ENCODE measurements around the gene CTDSP1.

Gene CTDSP1

GRCh38 chr2:218389333-218390150 lies 10.1 kb upstream of the CTDSP1 start:
- H3K36me3 ChIP-seq (replicated peaks), result no peaks in the 10 kb centered on the region
- no peaks in the 10 kb centered on the region for H3K9me3 ChIP-seq
- H3K4me1 ChIP-seq, result no peaks in the 10 kb centered on the region
- in situ Hi-C loops (cut with MboI; ENCODE audit: low sequenced_read_pairs), result loop anchor here (5.0 kb wide), 1 partner anchor 87 kb away; no protein-coding TSS in a partner anchor
- H3K4me3 ChIP-seq, result no peak overlapping the region
- no peak for DNase-seq (ENCODE audit: low spot score in 2 of 2)
- no peaks in the 10 kb centered on the region for H3K27me3 ChIP-seq (ENCODE audit: low read depth)

- in situ Hi-C loops (cut with MboI; ENCODE audit: low sequenced_read_pairs), result loop anchor here (5.0 kb wide), 1 partner anchor 89 kb away; no protein-coding TSS in a partner anchor
- Histone ChIP-seq H3K4me1 (peaks cover 6% of the 10 kb centered on the region), H3K4me3 (no peak overlapping the region), H3K9me3 (no peaks in the 10 kb centered on the region), H3K27me3 (ENCODE audit: low read depth) (no peaks in the 10 kb centered on the region), H3K36me3 (replicated peaks) (no peaks in the 10 kb centered on the region)
- DNase-seq (ENCODE audit: low spot score in 2 of 2), result no peak
Measured at GRCh38 chr2:218391202-218391601, 8.5 kb upstream of the CTDSP1 start.

GRCh38 chr2:218392459-218392858 lies 7.2 kb upstream of the CTDSP1 start:
- no peak for DNase-seq (ENCODE audit: low spot score in 2 of 2)
- H3K9me3 ChIP-seq, result no peaks in the 10 kb centered on the region
- in situ Hi-C loops (cut with MboI; ENCODE audit: low sequenced_read_pairs), result loop anchor here (5.0 kb wide), 1 partner anchor 90 kb away; no protein-coding TSS in a partner anchor

GRCh38 chr2:218392891-218393462 lies 6.7 kb upstream of the CTDSP1 start:
- in situ Hi-C loops (cut with MboI; ENCODE audit: low sequenced_read_pairs), result loop anchor here (5.0 kb wide), 1 partner anchor 91 kb away; no protein-coding TSS in a partner anchor
- Histone ChIP-seq H3K27me3 (ENCODE audit: low read depth) (no peaks in the 10 kb centered on the region), H3K4me1 (peaks cover 17% of the 10 kb centered on the region), H3K9me3 (no peaks in the 10 kb centered on the region), H3K4me3 (no peak overlapping the region), H3K36me3 (replicated peaks) (no peaks in the 10 kb centered on the region)
- no peak for DNase-seq (ENCODE audit: low spot score in 2 of 2)

More at GRCh38 chr2:218392459-218392858, 7.2 kb upstream of the CTDSP1 start:
- H3K4me3 ChIP-seq, result no peak overlapping the region
- no peaks in the 10 kb centered on the region for H3K27me3 ChIP-seq (ENCODE audit: low read depth)
- no peaks in the 10 kb centered on the region for H3K36me3 ChIP-seq (replicated peaks)
- H3K4me1 ChIP-seq, result peaks cover 16% of the 10 kb centered on the region

GRCh38 chr2:218393750-218394290 lies 5.8 kb upstream of the CTDSP1 start:
- no peak overlapping the region for H3K4me3 ChIP-seq
- DNase-seq (ENCODE audit: low spot score in 2 of 2), result no peak
- H3K9me3 ChIP-seq, result no peaks in the 10 kb centered on the region
- peaks cover 22% of the 10 kb centered on the region for H3K4me1 ChIP-seq
- in situ Hi-C loops (cut with MboI; ENCODE audit: low sequenced_read_pairs), result loop anchor here (5.0 kb wide), 1 partner anchor 92 kb away; no protein-coding TSS in a partner anchor
- no peaks in the 10 kb centered on the region for H3K27me3 ChIP-seq (ENCODE audit: low read depth)
- no peaks in the 10 kb centered on the region for H3K36me3 ChIP-seq (replicated peaks)

DNA sequence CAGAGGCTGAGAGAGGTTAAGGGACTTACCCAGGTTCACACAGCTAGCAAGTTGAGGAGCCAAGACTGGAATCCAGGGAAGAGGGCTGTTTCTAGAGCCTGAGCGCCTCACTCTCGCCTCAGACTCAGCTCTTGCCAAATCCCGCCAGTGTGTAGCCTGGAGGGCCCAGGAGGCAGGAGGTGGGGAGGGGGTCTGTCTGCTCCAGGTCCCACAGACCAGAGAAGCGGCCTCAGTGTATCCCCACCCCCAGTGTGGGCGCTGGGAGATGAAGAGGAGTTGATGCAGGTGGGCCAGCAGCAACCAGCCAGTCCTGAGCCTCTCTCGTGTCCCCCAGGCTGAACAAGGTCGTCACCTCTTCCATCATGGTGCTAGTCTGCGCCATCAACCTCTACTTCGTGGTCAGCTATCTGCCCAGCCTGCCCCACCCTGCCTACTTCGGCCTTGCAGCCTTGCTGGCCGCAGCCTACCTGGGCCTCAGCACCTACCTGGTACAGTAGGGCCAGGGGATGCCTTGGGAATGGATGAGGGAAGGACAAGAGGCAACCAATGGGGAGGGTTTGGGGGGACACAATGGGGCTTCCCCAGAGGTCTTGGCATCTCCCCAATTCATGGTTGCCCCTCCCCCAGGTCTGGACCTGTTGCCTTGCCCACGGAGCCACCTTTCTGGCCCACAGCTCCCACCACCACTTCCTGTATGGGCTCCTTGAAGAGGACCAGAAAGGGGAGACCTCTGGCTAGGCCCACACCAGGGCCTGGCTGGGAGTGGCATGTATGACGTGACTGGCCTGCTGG lies 5.2 kb upstream of the CTDSP1 start:
- Histone ChIP-seq H3K4me3 (no peak overlapping the region), H3K36me3 (replicated peaks) (no peaks in the 10 kb centered on the region), H3K27me3 (ENCODE audit: low read depth) (no peaks in the 10 kb centered on the region), H3K9me3 (no peaks in the 10 kb centered on the region), H3K4me1 (peaks cover 27% of the 10 kb centered on the region)
- in situ Hi-C loops (cut with MboI; ENCODE audit: low sequenced_read_pairs), result loop anchor here (5.0 kb wide), 1 partner anchor 92 kb away; no protein-coding TSS in a partner anchor
- DNase-seq (ENCODE audit: low spot score in 2 of 2), result no peak

DNA sequence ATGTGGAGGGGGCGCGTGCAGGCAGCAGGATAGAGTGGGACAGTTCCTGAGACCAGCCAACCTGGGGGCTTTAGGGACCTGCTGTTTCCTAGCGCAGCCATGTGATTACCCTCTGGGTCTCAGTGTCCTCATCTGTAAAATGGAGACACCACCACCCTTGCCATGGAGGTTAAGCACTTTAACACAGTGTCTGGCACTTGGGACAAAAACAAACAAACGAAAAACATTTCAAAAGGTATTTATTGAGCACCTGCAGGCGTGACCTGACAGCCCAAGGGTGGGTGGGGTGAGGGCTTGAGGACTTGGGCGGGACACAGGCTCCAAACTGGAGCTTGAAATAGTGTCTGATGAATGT lies 4.6 kb upstream of the CTDSP1 start:
- in situ Hi-C loops (cut with MboI; ENCODE audit: low sequenced_read_pairs), result no loop called here
- Histone ChIP-seq H3K27me3 (ENCODE audit: low read depth) (no peaks in the 10 kb centered on the region), H3K4me1 (peaks cover 27% of the 10 kb centered on the region), H3K36me3 (replicated peaks) (no peaks in the 10 kb centered on the region), H3K9me3 (no peaks in the 10 kb centered on the region), H3K4me3 (no peak overlapping the region)
- no peak for DNase-seq (ENCODE audit: low spot score in 2 of 2)

GRCh38 chr2:218395456-218395825 lies 4.2 kb upstream of the CTDSP1 start:
- Histone ChIP-seq H3K4me3 (peak overlapping the region; percentile 68), H3K4me1 (peaks cover 27% of the 10 kb centered on the region), H3K36me3 (replicated peaks) (no peaks in the 10 kb centered on the region), H3K9me3 (no peaks in the 10 kb centered on the region), H3K27me3 (ENCODE audit: low read depth) (no peaks in the 10 kb centered on the region)
- no peak for DNase-seq (ENCODE audit: low spot score in 2 of 2)
- in situ Hi-C loops (cut with MboI; ENCODE audit: low sequenced_read_pairs), result no loop called here

DNA sequence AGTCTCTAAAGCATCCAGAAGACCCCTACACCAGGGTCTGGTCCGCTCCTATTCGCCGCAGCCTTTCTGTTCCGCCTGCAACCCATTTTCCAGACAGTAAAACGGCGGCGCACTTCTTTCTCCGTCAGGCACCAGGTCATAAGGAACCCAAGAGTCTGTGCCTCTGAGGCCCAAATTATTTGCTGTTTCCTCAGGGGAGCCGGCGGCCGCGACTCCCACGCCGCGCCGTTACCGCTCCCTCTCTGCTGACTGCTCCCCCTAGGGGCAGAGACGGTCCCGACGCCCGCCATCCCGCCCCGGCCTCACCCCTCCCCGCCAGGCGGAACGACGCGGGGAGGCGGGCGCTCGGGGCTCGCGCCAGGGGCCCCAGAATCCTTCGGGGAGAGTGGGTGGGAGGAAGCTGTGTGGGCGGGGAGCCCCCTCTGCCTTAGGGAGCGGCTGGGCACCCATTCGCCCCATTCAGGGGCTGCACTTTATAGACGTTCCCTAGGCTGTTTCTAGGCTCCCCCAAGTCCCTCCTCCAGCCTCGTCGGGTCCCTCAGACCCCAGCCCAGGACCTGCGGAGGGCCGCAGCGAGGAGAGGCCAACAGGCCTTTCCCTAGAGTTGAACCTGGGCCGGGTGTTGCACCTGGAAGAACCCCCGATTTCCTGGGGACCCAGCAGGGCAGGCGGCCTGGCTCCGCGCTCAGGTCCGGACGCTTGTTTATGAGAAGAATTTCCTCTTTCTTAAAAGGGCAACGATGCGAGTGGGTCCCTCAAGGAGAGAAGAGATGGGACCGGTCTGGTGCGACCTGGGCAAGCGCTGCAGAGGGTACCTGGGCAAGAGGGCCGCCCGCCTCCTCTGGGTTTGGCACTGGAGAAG lies 3.6 kb upstream of the CTDSP1 start:
- peaks cover 27% of the 10 kb centered on the region for H3K4me1 ChIP-seq
- H3K27me3 ChIP-seq (ENCODE audit: low read depth), result no peaks in the 10 kb centered on the region
- peak overlapping the region; percentile 68 for H3K4me3 ChIP-seq
- in situ Hi-C loops (cut with MboI; ENCODE audit: low sequenced_read_pairs), result no loop called here
- H3K9me3 ChIP-seq, result no peaks in the 10 kb centered on the region
- peaks cover under 1% of the 10 kb centered on the region; the same call in 1 of the 2 replicates for H3K36me3 ChIP-seq (replicated peaks)
- DNase-seq (ENCODE audit: low spot score in 2 of 2), result peak; percentile 90 to 96

DNA sequence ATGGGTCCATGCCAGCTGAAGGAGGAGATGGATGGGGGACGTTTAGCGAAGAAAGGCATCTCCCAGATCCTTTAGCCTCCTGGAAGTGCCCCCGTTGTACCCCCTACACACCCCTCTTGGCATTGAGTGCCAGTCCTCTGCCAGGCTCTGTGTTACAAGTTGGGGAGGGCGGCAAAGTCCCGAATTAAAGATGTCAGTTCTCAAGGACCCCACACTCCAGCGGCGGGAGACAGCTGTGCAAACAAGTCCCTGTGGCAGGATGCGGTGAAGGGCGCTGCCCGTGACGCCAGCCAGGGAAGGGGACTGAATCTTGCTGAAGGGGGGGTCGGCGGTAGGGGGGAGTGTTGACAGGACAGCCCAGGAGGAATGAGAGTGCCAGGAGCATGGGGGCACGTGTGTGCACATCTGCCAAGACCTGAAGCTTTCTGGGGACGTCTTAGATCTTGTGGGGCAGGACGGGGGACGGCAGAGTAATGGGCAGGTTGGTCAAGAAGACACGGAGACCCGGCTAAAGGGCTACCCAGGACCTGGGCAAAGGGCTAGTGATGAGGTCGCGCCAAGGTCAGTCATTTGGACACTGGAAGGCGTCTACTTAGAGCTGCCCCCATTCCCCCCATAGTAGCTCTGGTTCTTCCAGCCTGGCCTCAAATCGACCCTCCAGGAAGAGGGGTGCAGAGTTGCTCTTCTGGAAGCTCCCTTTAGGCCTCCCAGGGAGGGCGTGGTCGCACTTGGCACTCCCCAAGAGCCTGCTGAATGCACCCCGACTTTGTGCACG lies 2.8 kb upstream of the CTDSP1 start:
- peak overlapping the region; percentile 68 for H3K4me3 ChIP-seq
- in situ Hi-C loops (cut with MboI; ENCODE audit: low sequenced_read_pairs), result no loop called here
- H3K27me3 ChIP-seq (ENCODE audit: low read depth), result no peaks in the 10 kb centered on the region
- no peaks in the 10 kb centered on the region for H3K9me3 ChIP-seq
- DNase-seq (ENCODE audit: low spot score in 2 of 2), result peak; percentile 18 to 73
- H3K4me1 ChIP-seq, result peaks cover 27% of the 10 kb centered on the region
- peaks cover 9% of the 10 kb centered on the region for H3K36me3 ChIP-seq (replicated peaks)

DNA sequence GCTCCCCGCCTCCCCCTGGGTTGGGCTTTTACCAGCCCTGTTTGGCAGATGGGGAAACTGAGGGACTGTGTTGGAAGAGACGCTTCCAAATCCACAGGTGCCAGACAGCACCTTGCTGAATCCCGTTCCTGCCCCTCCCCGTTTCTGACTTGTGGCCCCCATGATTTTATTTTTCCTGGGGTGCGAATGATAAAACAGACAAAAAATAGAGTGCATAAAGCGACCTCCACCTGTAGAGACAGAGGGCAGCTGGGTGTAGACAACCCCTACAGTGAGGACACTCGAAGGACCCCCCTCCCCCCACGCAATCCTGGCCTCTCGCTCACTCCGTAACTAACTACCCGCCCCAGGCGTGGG lies 2.2 kb upstream of the CTDSP1 start:
- peaks cover 27% of the 10 kb centered on the region for H3K4me1 ChIP-seq

DNA sequence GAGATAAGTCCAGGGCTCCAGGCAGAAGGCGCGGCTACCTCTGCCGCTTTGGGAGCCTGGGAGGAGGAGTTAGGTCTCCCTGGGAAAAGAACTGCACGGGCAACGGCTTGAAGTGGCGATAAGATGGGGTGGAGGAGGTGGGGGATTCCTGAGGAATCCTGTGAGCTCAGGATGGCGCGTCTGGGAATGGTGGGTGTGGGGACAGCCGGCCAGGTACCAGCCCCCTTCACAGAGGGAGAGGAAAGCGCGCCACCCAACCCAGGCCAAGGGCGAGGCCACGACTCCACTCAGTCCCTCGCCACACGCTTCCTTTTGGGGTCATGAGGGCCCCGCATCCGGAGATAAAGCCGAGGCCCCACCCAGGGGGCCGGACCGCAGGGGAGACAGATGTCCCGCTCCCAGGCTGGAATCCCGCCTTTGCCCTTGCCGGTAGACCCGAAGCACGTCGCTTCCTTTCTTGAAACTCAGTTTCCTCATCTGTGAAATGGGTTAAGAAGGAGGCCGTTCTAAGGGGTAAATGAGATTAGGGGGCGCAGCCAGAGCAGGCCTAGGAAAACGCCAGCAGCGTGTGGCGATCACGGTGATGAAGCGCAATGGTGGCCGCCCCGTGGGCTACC lies 1.7 kb upstream of the CTDSP1 start:
- peak; percentile 83 to 88 for DNase-seq (ENCODE audit: low spot score in 2 of 2)
- peaks cover 18% of the 10 kb centered on the region for H3K36me3 ChIP-seq (replicated peaks)
- in situ Hi-C loops (cut with MboI; ENCODE audit: low sequenced_read_pairs), result no loop called here
- H3K27me3 ChIP-seq (ENCODE audit: low read depth), result no peaks in the 10 kb centered on the region
- peaks cover 27% of the 10 kb centered on the region for H3K4me1 ChIP-seq
- H3K9me3 ChIP-seq, result no peaks in the 10 kb centered on the region
- peak overlapping the region; percentile 68 for H3K4me3 ChIP-seq

More for the DNA sequence above, 2.2 kb upstream of the CTDSP1 start:
- in situ Hi-C loops (cut with MboI; ENCODE audit: low sequenced_read_pairs), result no loop called here
- Histone ChIP-seq H3K36me3 (replicated peaks) (peaks cover 14% of the 10 kb centered on the region), H3K4me3 (peak overlapping the region; percentile 68), H3K27me3 (ENCODE audit: low read depth) (no peaks in the 10 kb centered on the region), H3K9me3 (no peaks in the 10 kb centered on the region)
- no peak for DNase-seq (ENCODE audit: low spot score in 2 of 2)
